Astrocyte (in vitro differentiated cells and primary cell): ENCODE results near the gene SLC8A3. TPM values are rescaled to one million over a fixed set of nuclear protein-coding genes. Genes with fewer than 3 reads are reported as not detected.

Experiments
- DNase-seq: peaks from one replicate; pipeline ENCODE4 v3.0.0-alpha.2; 2010; ENCODE audit warnings: low read depth
- FAIRE-seq: peaks from 2 replicates; lab custom pipeline; 2011; peaks lifted over from hg19 to GRCh38; lab: Jason Lieb, UNC
- H2AFZ ChIP-seq: 2 replicates; pipeline ENCODE4 v1.6.0; 2012; ENCODE audit warnings: low read depth, low read length, inconsistent platforms
- H3K27ac ChIP-seq: 2 replicates; pipeline ENCODE4 v1.5.1; 2011; ENCODE audit warnings: low read depth, low read length, inconsistent platforms
- H3K27me3 ChIP-seq: 2 replicates; pipeline ENCODE4 v1.6.0; 2011; ENCODE audit warnings: low read length, inconsistent platforms; ENCODE audit not compliant: insufficient read depth
- H3K36me3 ChIP-seq: 2 replicates; pipeline ENCODE4 v1.5.1; 2011; ENCODE audit warnings: low read length, inconsistent platforms; ENCODE audit not compliant: insufficient read depth
- H3K4me1 ChIP-seq: 2 replicates; pipeline ENCODE4 v1.5.1; 2011; ENCODE audit warnings: low read length, inconsistent platforms; ENCODE audit not compliant: insufficient read depth
- H3K4me2 ChIP-seq: 2 replicates; pipeline ENCODE4 v1.6.0; 2012; ENCODE audit warnings: low read length, inconsistent platforms
- H3K4me3 ChIP-seq: 2 replicates; pipeline ENCODE4 v1.5.1; 2011; ENCODE audit warnings: low read depth, mild to moderate bottlenecking, low read length, inconsistent platforms; ENCODE audit not compliant: insufficient read depth
- H3K79me2 ChIP-seq: 2 replicates; pipeline ENCODE4 v1.6.0; 2012; ENCODE audit warnings: mild to moderate bottlenecking, low read length, inconsistent platforms; ENCODE audit not compliant: insufficient read depth
- H3K9ac ChIP-seq: 2 replicates; pipeline ENCODE4 v1.6.0; 2012; ENCODE audit warnings: mild to moderate bottlenecking, low read length, inconsistent platforms
- H3K9me3 ChIP-seq: 2 replicates; pipeline ENCODE4 v1.5.1; 2012; ENCODE audit warnings: low read depth, mild to moderate bottlenecking, low read length, inconsistent platforms; ENCODE audit not compliant: insufficient read depth
- H4K20me1 ChIP-seq: 2 replicates; pipeline ENCODE4 v1.6.0; 2012; ENCODE audit warnings: low read length, inconsistent platforms; ENCODE audit not compliant: insufficient read depth
- H3K27ac Mint-ChIP-seq: one replicate; pipeline ENCODE4 v1.8.0; 2021; ENCODE audit warnings: mild to moderate bottlenecking, mixed read lengths; ENCODE audit not compliant: unreplicated experiment
- H3K27me3 Mint-ChIP-seq: one replicate; pipeline ENCODE4 v1.8.0; 2021; ENCODE audit warnings: low read depth, mixed read lengths; ENCODE audit not compliant: unreplicated experiment
- H3K36me3 Mint-ChIP-seq: one replicate; pipeline ENCODE4 v1.8.0; 2021; ENCODE audit warnings: low read depth, mixed read lengths; ENCODE audit not compliant: unreplicated experiment
- H3K4me1 Mint-ChIP-seq: one replicate; pipeline ENCODE4 v1.8.0; 2021; ENCODE audit warnings: low read depth, mixed read lengths; ENCODE audit not compliant: unreplicated experiment
- H3K4me3 Mint-ChIP-seq: one replicate; pipeline ENCODE4 v1.8.0; 2021; ENCODE audit warnings: mild to moderate bottlenecking, moderate library complexity, mixed read lengths; ENCODE audit not compliant: unreplicated experiment
- H3K9me3 Mint-ChIP-seq: one replicate; pipeline ENCODE4 v1.8.0; 2021; ENCODE audit warnings: mild to moderate bottlenecking, mixed read lengths; ENCODE audit not compliant: unreplicated experiment
- CTCF ChIP-seq: IDR thresholded peaks from 2 replicates; pipeline ENCODE4 v1.5.1; 2011; ENCODE audit warnings: low read depth, mild to moderate bottlenecking, inconsistent platforms, low read length, moderate library complexity; ENCODE audit not compliant: insufficient read depth
- EZH2 ChIP-seq: IDR thresholded peaks from 2 replicates; pipeline ENCODE4 v1.6.1; 2012; ENCODE audit warnings: mild to moderate bottlenecking, low read length, inconsistent platforms; ENCODE audit not compliant: insufficient read depth
- total RNA-seq: library from RNA; stranded (reverse); gene quantifications from 2 replicates; pipeline ENCODE4 v1.2.1, GENCODE V29; 2021

Gene SLC8A3
- total RNA-seq, 1 donor from 2014 or later = 0.45 TPM

DNA sequence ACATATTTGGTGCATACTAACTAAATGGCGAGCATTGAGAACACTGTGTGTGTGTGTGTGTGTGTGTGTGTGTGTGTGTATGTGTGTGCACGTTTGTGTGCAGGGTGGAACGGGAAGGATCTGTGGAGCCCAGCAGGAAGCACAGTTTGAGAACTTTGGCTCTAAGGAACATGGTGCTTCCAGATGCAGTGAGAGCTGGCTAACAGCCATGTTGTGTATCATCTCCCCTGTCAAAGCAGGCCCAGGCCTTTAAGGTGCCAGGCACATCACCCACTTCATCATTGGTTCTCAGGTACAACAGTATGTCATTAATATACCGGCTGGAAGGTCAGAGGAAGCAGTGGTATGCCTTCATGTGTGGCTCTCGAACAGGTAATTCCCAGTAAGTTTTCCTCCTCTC, 72.5 kb downstream of the SLC8A3 start:
- Mint-ChIP-seq H3K36me3 (no peaks in the 10 kb centered on the region), H3K27ac (no peak overlapping the region), H3K9me3 (peaks cover 3% of the 10 kb centered on the region), H3K4me1 (no peaks in the 10 kb centered on the region), H3K27me3 (peaks cover 21% of the 10 kb centered on the region), H3K4me3 (no peak overlapping the region)
- no peak overlapping the region for H3K27ac ChIP-seq
- TF ChIP-seq CTCF (no peak), EZH2 (no peak)
- H4K20me1 ChIP-seq = no peaks in the 10 kb centered on the region
- no peak overlapping the region for H3K4me2 ChIP-seq
- H2AFZ ChIP-seq = no peak overlapping the region
- H3K9me3 ChIP-seq = no peaks in the 10 kb centered on the region
- DNase-seq (no peak), FAIRE-seq (no peak)
- no peaks in the 10 kb centered on the region for H3K27me3 ChIP-seq
- H3K4me3 ChIP-seq = no peak overlapping the region
- H3K9ac ChIP-seq = no peak overlapping the region
- no peaks in the 10 kb centered on the region for H3K36me3 ChIP-seq
- H3K79me2 ChIP-seq = no peaks in the 10 kb centered on the region
- no peaks in the 10 kb centered on the region for H3K4me1 ChIP-seq

DNA sequence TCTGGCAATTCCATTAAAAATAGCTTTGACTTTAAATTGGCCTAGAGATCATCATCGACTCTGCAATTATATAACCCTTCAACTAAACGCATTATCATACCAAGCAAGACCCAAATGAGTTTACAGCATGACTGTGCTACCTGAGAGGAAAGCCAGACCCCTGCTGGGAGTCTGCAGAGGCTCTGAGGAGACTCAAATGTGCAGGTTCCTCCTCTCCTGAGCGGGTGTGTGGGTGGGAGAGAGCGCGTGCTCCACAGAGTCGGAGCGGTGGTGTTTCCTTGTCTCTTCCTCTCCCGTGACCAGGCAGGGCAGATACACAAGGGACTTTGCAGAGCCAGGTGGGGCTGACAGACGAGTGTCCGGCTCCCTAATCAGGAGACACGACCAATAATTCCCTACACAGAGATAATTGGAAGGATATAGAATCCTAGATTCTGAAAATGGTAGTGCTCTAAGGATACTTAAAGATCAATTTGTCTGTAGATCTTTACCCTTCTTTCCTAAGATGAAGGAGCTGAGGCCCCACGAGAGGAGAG, 74.1 kb downstream of the SLC8A3 start:
- Histone ChIP-seq H3K27me3 (no peaks in the 10 kb centered on the region), H3K4me2 (no peak overlapping the region), H2AFZ (no peak overlapping the region), H3K27ac (no peak overlapping the region), H3K4me1 (no peaks in the 10 kb centered on the region), H3K4me3 (no peak overlapping the region), H3K79me2 (no peaks in the 10 kb centered on the region), H3K9me3 (no peaks in the 10 kb centered on the region), H3K9ac (no peak overlapping the region), H4K20me1 (no peaks in the 10 kb centered on the region), H3K36me3 (no peaks in the 10 kb centered on the region)
- FAIRE-seq = no peak
- TF ChIP-seq CTCF (no peak), EZH2 (no peak)
- H3K27me3 Mint-ChIP-seq = peaks cover 21% of the 10 kb centered on the region
- H3K27ac Mint-ChIP-seq = no peak overlapping the region
- peaks cover 3% of the 10 kb centered on the region for H3K9me3 Mint-ChIP-seq
- H3K4me3 Mint-ChIP-seq = no peak overlapping the region
- H3K4me1 Mint-ChIP-seq = no peaks in the 10 kb centered on the region
- no peaks in the 10 kb centered on the region for H3K36me3 Mint-ChIP-seq
- no peak for DNase-seq

GRCh38 chr14:70113211-70113610, 75.5 kb downstream of the SLC8A3 start:
- H3K27me3 ChIP-seq = no peaks in the 10 kb centered on the region
- H3K36me3 ChIP-seq = no peaks in the 10 kb centered on the region
- H3K27ac Mint-ChIP-seq = no peak overlapping the region
- H3K36me3 Mint-ChIP-seq = no peaks in the 10 kb centered on the region
- no peak overlapping the region for H3K4me2 ChIP-seq
- FAIRE-seq (no peak), DNase-seq (no peak)
- H3K9me3 ChIP-seq = no peaks in the 10 kb centered on the region
- peaks cover 21% of the 10 kb centered on the region for H3K27me3 Mint-ChIP-seq
- peaks cover 3% of the 10 kb centered on the region for H3K9me3 Mint-ChIP-seq
- no peak overlapping the region for H3K4me3 ChIP-seq
- H2AFZ ChIP-seq = no peak overlapping the region
- no peaks in the 10 kb centered on the region for H3K79me2 ChIP-seq
- no peaks in the 10 kb centered on the region for H3K4me1 Mint-ChIP-seq
- no peak overlapping the region for H3K27ac ChIP-seq
- TF ChIP-seq CTCF = no peak
- no peak for TF ChIP-seq EZH2
- H3K9ac ChIP-seq = no peak overlapping the region
- no peak overlapping the region for H3K4me3 Mint-ChIP-seq
- H4K20me1 ChIP-seq = no peaks in the 10 kb centered on the region
- no peaks in the 10 kb centered on the region for H3K4me1 ChIP-seq
